ENCODE results near the gene LST1.

The LST1 gene

DNA sequence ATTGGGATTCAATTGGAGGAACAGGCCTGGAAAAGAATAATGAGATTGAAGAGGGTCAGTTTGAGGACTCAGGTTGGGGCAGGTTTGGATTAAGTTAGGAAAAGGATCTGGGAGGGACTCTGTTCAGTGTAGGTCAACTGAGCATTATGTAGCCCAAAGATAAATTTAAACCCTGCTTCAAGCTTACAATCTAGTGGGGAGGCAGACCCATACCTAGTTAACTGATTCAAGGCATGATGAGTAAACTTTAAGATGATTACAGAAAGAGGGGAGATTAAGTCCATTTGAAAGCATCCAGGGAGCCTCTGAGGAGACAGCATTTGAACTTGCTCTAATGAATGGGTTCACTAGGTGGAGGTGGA, 25.4 kb upstream of the LST1 start:
- no peak for FAIRE-seq

DNA sequence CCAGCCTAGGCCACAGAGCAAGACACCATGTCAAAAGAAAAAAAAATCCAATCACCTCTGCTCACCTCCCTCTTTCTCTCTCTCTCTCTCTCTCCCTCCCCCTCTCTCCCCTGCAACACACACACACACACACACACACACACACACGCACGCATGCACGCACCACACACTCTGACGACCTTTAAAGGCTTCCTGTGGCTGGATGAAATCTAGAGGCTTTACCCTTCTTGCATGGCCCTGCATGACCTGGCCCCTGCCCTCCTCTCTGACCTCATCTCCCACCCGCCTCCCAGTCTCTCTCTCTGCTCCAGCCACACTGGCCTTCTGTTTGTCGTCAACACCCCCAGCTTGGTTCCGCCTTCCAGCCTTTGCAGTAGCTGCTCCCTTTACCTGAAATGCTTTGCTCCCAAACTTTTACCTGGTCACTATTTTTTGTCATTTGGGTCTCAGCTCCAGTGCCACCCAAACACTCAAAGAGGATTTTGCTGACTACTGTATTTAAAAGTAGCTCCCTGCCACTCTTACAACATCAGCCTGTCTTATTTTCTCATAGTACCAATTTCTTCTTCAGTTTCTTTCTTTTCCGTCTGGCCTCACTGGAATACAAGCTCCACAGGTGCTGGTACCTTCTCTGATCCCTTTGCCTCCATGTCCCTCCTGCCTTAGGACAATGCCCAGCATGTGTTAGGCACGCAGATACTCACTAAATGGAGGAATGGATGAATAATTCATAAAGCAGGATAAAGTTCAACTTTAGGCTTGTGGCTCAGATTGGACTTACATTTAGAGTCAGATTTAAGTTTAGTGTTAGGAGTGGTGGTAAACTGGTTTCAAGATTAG, 18.3 kb upstream of the LST1 start:
- FAIRE-seq: no peak

DNA sequence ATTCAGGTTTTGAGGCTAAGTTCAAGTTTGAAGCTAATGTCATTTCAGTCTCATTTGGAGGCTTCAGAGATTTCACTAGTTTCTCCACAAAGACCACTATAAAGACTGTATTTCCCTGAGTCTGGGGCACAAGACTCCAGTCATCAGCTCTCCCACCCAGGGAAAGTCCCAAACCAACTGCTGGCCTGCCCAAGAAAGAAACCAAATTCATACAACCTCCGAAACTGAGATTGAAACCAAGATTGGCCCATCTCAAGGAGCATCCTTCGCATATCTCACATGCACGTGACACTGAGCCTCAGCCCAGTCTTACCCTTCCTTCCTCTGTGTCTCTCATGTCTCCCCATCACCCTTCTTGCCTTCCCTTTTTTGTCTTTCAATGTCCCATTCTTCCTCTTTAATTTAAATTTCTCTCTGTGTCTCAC, 17.5 kb upstream of the LST1 start:
- no peak for FAIRE-seq

DNA sequence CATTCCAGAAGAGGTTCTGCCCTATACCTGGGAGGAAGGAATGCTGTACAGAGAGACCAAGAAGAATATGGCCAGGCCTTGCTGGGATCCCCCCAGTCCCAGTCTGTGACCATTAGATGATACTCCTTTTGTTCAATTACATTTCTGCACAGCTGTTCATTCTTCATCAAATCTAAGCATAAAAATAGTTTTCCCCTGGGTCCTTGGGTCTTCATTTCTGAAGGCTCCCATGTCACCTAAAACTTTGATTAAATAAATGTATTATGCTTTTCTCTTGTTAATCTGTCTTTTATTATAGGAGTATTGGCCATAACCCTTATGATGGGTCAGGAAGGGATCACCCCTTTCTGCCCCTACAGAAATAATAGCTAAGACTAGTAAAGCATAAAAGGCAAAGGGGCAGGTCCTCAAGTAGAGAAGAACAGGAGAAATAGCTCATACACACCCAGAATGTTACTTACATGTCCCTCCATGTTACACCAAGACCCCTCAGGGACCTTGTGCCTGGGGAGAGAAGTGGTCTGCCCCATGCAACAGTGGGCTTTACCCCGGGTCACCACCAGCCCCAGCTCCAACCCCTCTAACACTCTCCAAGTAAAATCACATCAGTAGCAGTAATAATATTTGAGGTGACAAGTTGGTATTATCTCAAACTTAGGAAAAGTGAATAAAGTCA, 16.1 kb upstream of the LST1 start:
- FAIRE-seq: no peak

DNA sequence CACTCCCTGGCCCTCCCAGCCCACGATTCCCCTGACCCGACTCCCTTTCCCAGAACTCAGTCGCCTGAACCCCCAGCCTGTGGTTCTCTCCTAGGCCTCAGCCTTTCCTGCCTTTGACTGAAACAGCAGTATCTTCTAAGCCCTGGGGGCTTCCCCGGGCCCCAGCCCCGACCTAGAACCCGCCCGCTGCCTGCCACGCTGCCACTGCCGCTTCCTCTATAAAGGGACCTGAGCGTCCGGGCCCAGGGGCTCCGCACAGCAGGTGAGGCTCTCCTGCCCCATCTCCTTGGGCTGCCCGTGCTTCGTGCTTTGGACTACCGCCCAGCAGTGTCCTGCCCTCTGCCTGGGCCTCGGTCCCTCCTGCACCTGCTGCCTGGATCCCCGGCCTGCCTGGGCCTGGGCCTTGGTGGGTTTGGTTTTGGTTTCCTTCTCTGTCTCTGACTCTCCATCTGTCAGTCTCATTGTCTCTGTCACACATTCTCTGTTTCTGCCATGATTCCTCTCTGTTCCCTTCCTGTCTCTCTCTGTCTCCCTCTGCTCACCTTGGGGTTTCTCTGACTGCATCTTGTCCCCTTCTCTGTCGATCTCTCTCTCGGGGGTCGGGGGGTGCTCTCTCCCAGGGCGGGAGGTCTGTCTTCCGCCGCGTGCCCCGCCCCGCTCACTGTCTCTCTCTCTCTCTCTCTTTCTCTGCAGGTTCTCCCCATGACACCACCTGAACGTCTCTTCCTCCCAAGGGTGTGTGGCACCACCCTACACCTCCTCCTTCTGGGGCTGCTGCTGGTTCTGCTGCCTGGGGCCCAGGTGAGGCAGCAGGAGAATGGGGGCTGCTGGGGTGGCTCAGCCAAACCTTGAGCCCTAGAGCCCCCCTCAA, 13.8 kb upstream of the LST1 start, which contains the start of gene LTA:
Gene LTA (plus strand): TSS at position 249 of the 871 bp plus-strand sequence. CDS start 454 bp downstream, at position 703.
- FAIRE-seq: no peak

DNA sequence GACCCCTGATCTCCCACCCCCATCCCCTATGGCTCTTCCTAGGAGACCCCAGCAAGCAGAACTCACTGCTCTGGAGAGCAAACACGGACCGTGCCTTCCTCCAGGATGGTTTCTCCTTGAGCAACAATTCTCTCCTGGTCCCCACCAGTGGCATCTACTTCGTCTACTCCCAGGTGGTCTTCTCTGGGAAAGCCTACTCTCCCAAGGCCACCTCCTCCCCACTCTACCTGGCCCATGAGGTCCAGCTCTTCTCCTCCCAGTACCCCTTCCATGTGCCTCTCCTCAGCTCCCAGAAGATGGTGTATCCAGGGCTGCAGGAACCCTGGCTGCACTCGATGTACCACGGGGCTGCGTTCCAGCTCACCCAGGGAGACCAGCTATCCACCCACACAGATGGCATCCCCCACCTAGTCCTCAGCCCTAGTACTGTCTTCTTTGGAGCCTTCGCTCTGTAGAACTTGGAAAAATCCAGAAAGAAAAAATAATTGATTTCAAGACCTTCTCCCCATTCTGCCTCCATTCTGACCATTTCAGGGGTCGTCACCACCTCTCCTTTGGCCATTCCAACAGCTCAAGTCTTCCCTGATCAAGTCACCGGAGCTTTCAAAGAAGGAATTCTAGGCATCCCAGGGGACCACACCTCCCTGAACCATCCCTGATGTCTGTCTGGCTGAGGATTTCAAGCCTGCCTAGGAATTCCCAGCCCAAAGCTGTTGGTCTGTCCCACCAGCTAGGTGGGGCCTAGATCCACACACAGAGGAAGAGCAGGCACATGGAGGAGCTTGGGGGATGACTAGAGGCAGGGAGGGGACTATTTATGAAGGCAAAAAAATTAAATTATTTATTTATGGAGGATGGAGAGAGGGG, 12.6 kb upstream of the LST1 start:
- FAIRE-seq: no peak

DNA sequence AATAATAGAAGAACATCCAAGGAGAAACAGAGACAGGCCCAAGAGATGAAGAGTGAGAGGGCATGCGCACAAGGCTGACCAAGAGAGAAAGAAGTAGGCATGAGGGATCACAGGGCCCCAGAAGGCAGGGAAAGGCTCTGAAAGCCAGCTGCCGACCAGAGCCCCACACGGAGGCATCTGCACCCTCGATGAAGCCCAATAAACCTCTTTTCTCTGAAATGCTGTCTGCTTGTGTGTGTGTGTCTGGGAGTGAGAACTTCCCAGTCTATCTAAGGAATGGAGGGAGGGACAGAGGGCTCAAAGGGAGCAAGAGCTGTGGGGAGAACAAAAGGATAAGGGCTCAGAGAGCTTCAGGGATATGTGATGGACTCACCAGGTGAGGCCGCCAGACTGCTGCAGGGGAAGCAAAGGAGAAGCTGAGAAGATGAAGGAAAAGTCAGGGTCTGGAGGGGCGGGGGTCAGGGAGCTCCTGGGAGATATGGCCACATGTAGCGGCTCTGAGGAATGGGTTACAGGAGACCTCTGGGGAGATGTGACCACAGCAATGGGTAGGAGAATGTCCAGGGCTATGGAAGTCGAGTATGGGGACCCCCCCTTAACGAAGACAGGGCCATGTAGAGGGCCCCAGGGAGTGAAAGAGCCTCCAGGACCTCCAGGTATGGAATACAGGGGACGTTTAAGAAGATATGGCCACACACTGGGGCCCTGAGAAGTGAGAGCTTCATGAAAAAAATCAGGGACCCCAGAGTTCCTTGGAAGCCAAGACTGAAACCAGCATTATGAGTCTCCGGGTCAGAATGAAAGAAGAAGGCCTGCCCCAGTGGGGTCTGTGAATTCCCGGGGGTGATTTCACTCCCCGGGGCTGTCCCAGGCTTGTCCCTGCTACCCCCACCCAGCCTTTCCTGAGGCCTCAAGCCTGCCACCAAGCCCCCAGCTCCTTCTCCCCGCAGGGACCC, 11.7 kb upstream of the LST1 start:
- no peak for FAIRE-seq

DNA sequence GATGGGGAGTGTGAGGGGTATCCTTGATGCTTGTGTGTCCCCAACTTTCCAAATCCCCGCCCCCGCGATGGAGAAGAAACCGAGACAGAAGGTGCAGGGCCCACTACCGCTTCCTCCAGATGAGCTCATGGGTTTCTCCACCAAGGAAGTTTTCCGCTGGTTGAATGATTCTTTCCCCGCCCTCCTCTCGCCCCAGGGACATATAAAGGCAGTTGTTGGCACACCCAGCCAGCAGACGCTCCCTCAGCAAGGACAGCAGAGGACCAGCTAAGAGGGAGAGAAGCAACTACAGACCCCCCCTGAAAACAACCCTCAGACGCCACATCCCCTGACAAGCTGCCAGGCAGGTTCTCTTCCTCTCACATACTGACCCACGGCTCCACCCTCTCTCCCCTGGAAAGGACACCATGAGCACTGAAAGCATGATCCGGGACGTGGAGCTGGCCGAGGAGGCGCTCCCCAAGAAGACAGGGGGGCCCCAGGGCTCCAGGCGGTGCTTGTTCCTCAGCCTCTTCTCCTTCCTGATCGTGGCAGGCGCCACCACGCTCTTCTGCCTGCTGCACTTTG, 10.7 kb upstream of the LST1 start, which contains the start of gene TNF:
Gene TNF (plus strand): TSS at position 231 of the 567 bp plus-strand sequence. CDS start 177 bp downstream, at position 408.
- no peak for FAIRE-seq

DNA sequence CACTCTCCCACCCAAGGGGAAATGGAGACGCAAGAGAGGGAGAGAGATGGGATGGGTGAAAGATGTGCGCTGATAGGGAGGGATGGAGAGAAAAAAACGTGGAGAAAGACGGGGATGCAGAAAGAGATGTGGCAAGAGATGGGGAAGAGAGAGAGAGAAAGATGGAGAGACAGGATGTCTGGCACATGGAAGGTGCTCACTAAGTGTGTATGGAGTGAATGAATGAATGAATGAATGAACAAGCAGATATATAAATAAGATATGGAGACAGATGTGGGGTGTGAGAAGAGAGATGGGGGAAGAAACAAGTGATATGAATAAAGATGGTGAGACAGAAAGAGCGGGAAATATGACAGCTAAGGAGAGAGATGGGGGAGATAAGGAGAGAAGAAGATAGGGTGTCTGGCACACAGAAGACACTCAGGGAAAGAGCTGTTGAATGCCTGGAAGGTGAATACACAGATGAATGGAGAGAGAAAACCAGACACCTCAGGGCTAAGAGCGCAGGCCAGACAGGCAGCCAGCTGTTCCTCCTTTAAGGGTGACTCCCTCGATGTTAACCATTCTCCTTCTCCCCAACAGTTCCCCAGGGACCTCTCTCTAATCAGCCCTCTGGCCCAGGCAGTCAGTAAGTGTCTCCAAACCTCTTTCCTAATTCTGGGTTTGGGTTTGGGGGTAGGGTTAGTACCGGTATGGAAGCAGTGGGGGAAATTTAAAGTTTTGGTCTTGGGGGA, 10.0 kb upstream of the LST1 start:
- FAIRE-seq: no peak

DNA sequence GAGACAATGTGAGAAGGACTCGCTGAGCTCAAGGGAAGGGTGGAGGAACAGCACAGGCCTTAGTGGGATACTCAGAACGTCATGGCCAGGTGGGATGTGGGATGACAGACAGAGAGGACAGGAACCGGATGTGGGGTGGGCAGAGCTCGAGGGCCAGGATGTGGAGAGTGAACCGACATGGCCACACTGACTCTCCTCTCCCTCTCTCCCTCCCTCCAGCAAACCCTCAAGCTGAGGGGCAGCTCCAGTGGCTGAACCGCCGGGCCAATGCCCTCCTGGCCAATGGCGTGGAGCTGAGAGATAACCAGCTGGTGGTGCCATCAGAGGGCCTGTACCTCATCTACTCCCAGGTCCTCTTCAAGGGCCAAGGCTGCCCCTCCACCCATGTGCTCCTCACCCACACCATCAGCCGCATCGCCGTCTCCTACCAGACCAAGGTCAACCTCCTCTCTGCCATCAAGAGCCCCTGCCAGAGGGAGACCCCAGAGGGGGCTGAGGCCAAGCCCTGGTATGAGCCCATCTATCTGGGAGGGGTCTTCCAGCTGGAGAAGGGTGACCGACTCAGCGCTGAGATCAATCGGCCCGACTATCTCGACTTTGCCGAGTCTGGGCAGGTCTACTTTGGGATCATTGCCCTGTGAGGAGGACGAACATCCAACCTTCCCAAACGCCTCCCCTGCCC, 9.0 kb upstream of the LST1 start:
- FAIRE-seq: no peak

DNA sequence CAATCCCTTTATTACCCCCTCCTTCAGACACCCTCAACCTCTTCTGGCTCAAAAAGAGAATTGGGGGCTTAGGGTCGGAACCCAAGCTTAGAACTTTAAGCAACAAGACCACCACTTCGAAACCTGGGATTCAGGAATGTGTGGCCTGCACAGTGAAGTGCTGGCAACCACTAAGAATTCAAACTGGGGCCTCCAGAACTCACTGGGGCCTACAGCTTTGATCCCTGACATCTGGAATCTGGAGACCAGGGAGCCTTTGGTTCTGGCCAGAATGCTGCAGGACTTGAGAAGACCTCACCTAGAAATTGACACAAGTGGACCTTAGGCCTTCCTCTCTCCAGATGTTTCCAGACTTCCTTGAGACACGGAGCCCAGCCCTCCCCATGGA, 8.5 kb upstream of the LST1 start:
- FAIRE-seq: no peak

DNA sequence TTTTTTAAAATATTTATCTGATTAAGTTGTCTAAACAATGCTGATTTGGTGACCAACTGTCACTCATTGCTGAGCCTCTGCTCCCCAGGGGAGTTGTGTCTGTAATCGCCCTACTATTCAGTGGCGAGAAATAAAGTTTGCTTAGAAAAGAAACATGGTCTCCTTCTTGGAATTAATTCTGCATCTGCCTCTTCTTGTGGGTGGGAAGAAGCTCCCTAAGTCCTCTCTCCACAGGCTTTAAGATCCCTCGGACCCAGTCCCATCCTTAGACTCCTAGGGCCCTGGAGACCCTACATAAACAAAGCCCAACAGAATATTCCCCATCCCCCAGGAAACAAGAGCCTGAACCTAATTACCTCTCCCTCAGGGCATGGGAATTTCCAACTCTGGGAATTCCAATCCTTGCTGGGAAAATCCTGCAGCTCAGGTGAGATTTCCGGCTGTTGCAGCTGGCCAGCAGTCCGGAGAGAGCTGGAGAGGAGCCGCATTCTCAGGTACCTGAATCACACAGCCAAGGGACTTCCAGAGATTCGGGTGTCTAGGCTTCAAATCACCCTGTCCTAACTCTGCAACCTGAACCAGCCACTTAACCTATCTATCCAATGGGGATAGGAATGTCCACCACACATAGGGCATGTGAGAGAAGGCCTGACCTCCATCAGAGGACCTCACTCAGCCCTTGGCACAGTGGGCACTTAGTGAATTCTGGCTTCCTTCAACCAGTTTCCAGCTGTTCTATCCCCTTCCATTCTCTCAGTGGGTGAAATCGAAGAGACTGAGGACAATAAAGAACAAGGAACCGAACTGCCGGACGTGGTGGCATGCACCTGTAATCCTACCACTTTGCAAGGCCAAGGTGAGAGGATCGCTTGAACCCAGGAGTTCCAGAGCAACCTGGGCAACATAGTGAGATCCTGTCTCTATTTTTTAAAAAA, 7.6 kb upstream of the LST1 start:
- FAIRE-seq: no peak

DNA sequence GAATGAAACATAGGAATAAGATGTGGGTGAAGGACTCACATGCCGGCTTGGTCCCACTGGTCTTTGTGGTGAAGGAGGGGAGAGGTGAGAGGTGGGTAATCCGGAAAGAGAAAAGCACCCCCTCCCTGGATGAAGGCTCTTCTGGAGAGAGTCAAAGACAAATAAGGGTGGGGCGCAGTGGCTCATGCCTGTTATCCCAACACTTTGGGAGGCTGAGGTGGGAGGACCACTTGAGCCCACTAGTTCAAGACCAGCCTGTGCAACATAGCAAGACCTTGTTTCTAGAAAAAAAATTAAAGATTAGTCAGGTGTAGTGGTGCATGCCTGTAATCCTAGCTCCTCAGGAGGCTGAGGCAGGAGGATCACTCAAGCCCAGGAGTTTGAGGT, 7.0 kb upstream of the LST1 start:
- FAIRE-seq: no peak

DNA sequence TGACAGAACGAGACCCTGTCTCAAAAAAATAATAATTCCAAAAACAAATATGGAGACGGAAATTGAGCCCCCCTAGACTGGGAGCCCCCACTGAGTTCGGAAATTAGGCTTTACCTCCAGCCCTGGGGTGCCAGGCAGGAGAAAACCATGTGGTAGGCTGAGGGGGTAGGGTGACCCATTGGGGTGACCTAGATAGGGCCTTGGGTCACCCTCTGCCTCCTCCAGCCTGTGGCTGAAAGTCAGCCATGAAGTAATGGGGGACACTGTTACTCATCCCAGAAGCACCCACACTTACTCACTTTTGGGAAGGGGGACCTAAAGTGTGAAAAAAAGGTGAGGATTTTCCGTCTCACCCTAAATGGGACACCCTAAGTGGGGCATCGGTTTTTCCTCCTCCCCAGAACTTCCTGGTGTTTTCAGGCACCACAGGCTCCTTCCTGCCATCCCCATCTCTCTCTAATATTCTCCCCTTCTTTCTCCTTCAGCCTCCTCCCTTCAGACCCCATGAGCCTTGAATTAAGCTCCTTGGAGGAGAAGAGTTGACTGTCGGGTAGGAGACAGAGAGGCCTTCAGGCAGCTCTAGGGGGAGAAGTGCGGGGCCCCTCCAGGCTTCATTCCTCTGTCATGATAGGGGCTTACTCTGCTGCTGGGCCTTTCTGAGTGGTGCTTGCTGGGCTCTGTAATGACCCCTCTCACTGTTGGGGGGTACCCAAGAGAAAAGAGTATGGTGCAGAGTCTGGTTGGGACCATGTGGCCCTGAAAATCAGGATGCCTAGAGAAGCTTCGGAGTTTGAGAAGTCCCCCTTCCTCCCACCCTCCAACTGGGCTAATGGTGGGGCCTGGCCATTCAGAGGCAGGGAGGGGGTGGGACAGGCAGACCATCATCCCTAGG, 6.3 kb upstream of the LST1 start:
- no peak for FAIRE-seq

DNA sequence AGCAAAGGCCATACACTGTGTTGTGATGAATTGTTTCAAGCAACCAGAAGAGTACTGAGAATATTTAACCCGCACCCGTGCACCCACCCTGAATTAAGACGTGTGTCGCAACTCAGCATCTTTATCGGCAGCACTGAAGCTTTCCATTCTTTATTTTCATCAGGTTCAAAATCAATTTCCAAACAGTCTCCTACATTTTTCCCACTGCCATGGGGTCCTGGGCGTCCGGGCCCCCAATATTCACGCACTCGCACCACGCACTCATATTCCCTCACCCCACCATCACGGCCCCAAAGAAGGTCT, 5.7 kb upstream of the LST1 start:
- FAIRE-seq: no peak

DNA sequence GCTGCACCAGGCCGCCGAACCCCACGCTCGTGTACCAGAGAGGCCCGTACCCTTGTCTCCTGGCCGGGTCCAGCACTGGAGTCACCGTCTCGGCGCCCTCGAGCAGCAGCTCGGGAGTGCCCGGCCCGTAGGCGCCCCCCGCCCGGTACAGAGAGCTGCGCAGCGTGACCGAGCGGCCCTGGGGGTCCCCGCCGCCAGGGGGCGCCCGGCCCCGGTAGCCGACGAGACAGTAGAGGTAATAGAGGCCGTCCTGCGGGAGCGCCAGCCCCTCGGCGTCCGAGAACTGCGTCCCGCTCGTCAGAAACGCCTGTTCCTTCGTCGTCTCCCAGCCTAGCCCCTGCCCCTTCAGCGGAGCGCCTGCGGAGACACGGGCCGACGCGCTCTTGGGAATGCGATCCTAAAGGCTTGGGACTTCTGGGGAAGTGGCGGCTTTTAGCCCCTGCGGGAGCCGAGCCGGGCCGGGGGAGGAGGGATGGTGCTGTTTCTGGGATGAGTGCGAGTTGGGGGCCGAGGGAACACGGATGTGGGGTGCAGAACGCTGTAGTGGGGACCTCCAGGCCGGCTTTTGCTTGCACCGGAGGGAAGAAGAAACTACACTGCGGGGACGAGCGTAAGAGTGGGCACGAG, 5.2 kb upstream of the LST1 start:
- no peak for FAIRE-seq
